Astrocyte of the cerebellum (primary cell): ENCODE results near the gene ACOT8.

Experiments used
- DNase-seq: peaks from one replicate; pipeline ENCODE4 v3.0.0-alpha.2; 2011; ENCODE audit warnings: low read depth
- H3K4me3 ChIP-seq: 2 replicates; pipeline ENCODE4 v1.5.1; 2011; ENCODE audit warnings: mild to moderate bottlenecking, low read depth, low read length, moderate library complexity
- CTCF ChIP-seq: IDR thresholded peaks from 2 replicates; pipeline ENCODE4 v1.5.1; 2012; ENCODE audit warnings: low read length, low read depth, moderate library complexity, mild to moderate bottlenecking; ENCODE audit errors: missing control alignments
- in situ Hi-C: cut with HindIII; loops from 2 replicates; pipeline ENCODE4 v1.10.0; 2017; ENCODE audit warnings: low sequenced_read_pairs

The ACOT8 gene

GRCh38 chr20:45852326-45852725 lies 4.9 kb downstream of the ACOT8 start:
- TF ChIP-seq CTCF, result no peak
- in situ Hi-C loops, result no loop called here
- H3K4me3 ChIP-seq, result no peak overlapping the region
- no peak for DNase-seq

GRCh38 chr20:45851501-45851900 lies 5.7 kb downstream of the ACOT8 start:
- in situ Hi-C loops, result no loop called here
- no peak for TF ChIP-seq CTCF

GRCh38 chr20:45850926-45851325 lies 6.3 kb downstream of the ACOT8 start:
- no peak for TF ChIP-seq CTCF
- DNase-seq, result no peak
- no peak overlapping the region for H3K4me3 ChIP-seq
- in situ Hi-C loops, result no loop called here

More at GRCh38 chr20:45851501-45851900, 5.7 kb downstream of the ACOT8 start:
- H3K4me3 ChIP-seq, result no peak overlapping the region
- no peak for DNase-seq

- DNase-seq, result no peak
- in situ Hi-C loops, result no loop called here
- H3K4me3 ChIP-seq, result no peak overlapping the region
- TF ChIP-seq CTCF, result no peak
These were observed 7.0 kb downstream of the ACOT8 start for GRCh38 chr20:45850238-45850637.

- DNase-seq, result no peak
- in situ Hi-C loops, result no loop called here
- no peak for TF ChIP-seq CTCF
- no peak overlapping the region for H3K4me3 ChIP-seq
These were observed 8.1 kb downstream of the ACOT8 start for GRCh38 chr20:45848969-45849582.

- in situ Hi-C loops, result no loop called here
- TF ChIP-seq CTCF, result no peak
- no peak overlapping the region for H3K4me3 ChIP-seq
These were observed 8.8 kb downstream of the ACOT8 start for GRCh38 chr20:45848421-45848820.

More at GRCh38 chr20:45848421-45848820, 8.8 kb downstream of the ACOT8 start:
- DNase-seq, result no peak
